ENCODE results near the gene IP6K1.
"Not testable (repeated sequence)": the region's sequence is repeated elsewhere in the genome, so short reads cannot be mapped to it uniquely, and the experiment has no call there.

IP6K1 gene

DNA sequence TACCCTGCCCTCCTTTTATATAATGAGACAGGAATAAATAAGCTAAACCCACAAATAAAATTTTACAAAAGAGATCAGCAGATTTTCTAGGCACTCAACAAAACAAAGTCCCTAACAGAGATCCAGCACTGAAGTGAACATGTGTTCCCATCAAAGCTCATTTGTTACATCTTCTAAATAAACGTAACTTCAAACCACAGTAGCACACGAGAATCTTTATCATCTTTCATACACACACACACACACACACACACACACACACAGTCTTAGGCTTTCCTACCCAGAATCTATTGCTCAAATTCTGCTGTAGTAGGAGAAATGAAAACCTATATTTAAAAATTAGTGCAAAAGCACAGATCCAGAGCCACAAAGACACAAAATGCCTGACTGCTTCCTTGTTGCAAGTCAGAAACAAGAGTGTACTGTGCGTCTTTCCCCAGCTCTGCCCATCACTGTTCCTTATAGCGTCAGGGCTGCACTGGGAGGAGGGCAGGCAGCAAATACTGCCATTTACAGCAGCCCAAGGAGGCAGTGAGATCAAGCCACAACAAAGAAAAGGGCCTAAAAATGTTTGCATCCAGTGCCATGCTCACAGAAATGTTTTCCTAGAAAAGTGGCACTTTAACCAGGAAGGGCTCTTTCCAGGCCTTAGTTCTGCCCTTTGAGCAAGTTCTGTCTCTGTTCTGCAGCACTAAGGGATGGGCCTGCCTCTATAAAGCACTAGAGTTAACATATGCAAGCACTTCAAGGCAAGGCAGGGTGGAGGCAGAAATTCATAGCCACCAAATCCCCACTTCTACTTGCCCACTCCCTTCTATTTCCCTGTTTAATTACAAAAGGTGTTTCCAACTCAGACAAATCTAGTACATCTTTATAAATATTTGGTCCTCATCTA lies 6.0 kb downstream of the IP6K1 start:
- no peaks in the 10 kb centered on the region for H3K9me3 ChIP-seq (ENCODE audit: insufficient read depth, low read length, severe bottlenecking)
- peaks cover 98% of the 10 kb centered on the region for H3K79me2 ChIP-seq (ENCODE audit: insufficient read depth, low read length)
- ATAC-seq (ENCODE audit: insufficient read depth, low read depth) (no peak), DNase-seq (no peak)
- H3K36me3 ChIP-seq (ENCODE audit: insufficient read depth, low read length): peaks cover 54% of the 10 kb centered on the region
- no peak overlapping the region for H3K4me3 ChIP-seq (ENCODE audit: low read depth in 1 of 2, low read length in 2 of 2)
- peak overlapping the region; percentile 10; the same call in 1 of the 2 replicates for H3K4me2 ChIP-seq (ENCODE audit: insufficient read depth, low read length)
- no peak overlapping the region for H2AFZ ChIP-seq (ENCODE audit: low read depth, low read length)
- H3K4me1 ChIP-seq (ENCODE audit: insufficient read depth, low read length): peaks cover 34% of the 10 kb centered on the region
- TF ChIP-seq, protein P1, sequence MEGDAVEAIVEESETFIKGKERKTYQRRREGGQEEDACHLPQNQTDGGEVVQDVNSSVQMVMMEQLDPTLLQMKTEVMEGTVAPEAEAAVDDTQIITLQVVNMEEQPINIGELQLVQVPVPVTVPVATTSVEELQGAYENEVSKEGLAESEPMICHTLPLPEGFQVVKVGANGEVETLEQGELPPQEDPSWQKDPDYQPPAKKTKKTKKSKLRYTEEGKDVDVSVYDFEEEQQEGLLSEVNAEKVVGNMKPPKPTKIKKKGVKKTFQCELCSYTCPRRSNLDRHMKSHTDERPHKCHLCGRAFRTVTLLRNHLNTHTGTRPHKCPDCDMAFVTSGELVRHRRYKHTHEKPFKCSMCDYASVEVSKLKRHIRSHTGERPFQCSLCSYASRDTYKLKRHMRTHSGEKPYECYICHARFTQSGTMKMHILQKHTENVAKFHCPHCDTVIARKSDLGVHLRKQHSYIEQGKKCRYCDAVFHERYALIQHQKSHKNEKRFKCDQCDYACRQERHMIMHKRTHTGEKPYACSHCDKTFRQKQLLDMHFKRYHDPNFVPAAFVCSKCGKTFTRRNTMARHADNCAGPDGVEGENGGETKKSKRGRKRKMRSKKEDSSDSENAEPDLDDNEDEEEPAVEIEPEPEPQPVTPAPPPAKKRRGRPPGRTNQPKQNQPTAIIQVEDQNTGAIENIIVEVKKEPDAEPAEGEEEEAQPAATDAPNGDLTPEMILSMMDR (IDR thresholded peaks at IDR 0.05; ENCODE audit: borderline replicate concordance, extremely low read depth, low read length, poor library complexity, severe bottlenecking): no peak
- TF ChIP-seq EZH2 (IDR thresholded peaks at IDR 0.05; ENCODE audit: borderline replicate concordance, low read depth, low read length, severe bottlenecking): no peak
- H3K27ac ChIP-seq (ENCODE audit: low read length): no peak overlapping the region
- H4K20me1 ChIP-seq (ENCODE audit: insufficient read depth, low read length): peaks cover 33% of the 10 kb centered on the region
- no peak overlapping the region for H3K9ac ChIP-seq (ENCODE audit: low read depth, low read length)
- H3K27me3 ChIP-seq (ENCODE audit: insufficient read depth, low read length, poor library complexity): no peaks in the 10 kb centered on the region

DNA sequence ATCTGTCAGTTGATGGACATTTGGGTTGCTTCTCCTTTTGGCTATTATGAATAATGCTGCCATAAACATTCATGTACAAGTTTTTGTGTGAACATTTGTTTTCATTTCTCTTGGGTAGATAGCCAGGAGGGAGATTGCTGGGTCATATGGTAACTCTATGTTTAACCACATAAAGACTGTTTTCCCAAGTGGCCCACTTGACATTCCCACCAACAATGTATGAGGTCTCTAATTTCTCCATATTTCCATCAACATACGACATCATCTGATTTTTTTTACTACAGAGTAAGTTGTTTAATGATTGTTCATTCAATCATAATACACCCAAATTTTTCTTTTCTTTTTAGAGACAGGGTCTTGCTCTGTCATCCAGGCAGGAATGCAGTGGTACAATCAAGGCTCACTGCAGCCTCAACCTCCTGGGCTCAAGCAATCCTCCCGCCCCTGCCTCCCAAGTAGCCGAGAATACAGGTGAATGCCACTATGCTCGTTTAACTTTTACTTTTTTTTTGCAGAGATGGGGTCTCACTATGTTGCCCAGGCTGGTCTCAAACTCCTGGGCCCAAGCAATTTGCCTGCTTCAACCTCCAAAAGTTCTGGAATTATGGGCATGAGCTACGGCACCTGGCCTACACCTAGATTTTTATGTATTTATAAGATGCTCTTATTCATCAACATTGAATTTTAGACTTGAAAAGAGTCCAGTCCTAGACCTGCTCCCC lies 6.8 kb downstream of the IP6K1 start:
- Histone ChIP-seq H3K4me1 (ENCODE audit: insufficient read depth, low read length) (peaks cover 26% of the 10 kb centered on the region), H3K9me3 (ENCODE audit: insufficient read depth, low read length, severe bottlenecking) (no peaks in the 10 kb centered on the region), H2AFZ (ENCODE audit: low read depth, low read length) (no peak overlapping the region), H3K27ac (ENCODE audit: low read length) (no peak overlapping the region), H3K4me3 (ENCODE audit: low read depth in 1 of 2, low read length in 2 of 2) (no peak overlapping the region), H4K20me1 (ENCODE audit: insufficient read depth, low read length) (peaks cover 38% of the 10 kb centered on the region), H3K4me2 (ENCODE audit: insufficient read depth, low read length) (no peak overlapping the region), H3K79me2 (ENCODE audit: insufficient read depth, low read length) (peaks cover 98% of the 10 kb centered on the region), H3K9ac (ENCODE audit: low read depth, low read length) (no peak overlapping the region), H3K36me3 (ENCODE audit: insufficient read depth, low read length) (peaks cover 52% of the 10 kb centered on the region), H3K27me3 (ENCODE audit: insufficient read depth, low read length, poor library complexity) (no peaks in the 10 kb centered on the region)
- ATAC-seq (ENCODE audit: insufficient read depth, low read depth) (no peak), DNase-seq (no peak)
- no peak for TF ChIP-seq EZH2 (IDR thresholded peaks at IDR 0.05; ENCODE audit: borderline replicate concordance, low read depth, low read length, severe bottlenecking)
- TF ChIP-seq, protein P1 (IDR thresholded peaks at IDR 0.05; ENCODE audit: borderline replicate concordance, extremely low read depth, low read length, poor library complexity, severe bottlenecking): no peak

DNA sequence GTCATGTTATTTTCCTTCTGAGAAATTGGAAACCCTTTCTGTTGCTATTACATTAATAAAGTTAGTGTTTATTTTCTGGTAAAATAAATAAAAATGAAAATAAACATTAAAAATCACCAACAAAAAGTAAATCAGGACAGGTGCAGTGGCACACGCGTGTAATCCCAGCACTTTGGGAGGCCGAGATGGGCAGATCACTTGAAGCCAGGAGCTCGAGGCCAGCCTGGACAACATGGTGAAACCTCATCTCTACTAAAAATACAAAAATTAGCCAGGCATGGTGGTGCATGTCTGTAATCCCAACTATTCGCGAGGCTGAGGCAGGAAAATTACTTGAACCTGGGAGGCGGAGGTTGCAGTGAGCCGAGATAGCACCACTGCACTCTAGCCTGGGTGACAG lies 10.2 kb downstream of the IP6K1 start:
- not testable (repeated sequence) for H3K4me2 ChIP-seq (ENCODE audit: insufficient read depth, low read length); H3K9ac ChIP-seq (ENCODE audit: low read depth, low read length); H3K4me1 ChIP-seq (ENCODE audit: insufficient read depth, low read length); H3K4me3 ChIP-seq (ENCODE audit: low read depth in 1 of 2, low read length in 2 of 2); DNase-seq; H3K27ac ChIP-seq (ENCODE audit: low read length); H2AFZ ChIP-seq (ENCODE audit: low read depth, low read length); H3K27me3 ChIP-seq (ENCODE audit: insufficient read depth, low read length, poor library complexity); ATAC-seq (ENCODE audit: insufficient read depth, low read depth); H3K9me3 ChIP-seq (ENCODE audit: insufficient read depth, low read length, severe bottlenecking)
- Histone ChIP-seq H3K36me3 (ENCODE audit: insufficient read depth, low read length) (peaks cover 38% of the 10 kb centered on the region), H3K79me2 (ENCODE audit: insufficient read depth, low read length) (peaks cover 94% of the 10 kb centered on the region), H4K20me1 (ENCODE audit: insufficient read depth, low read length) (peaks cover 52% of the 10 kb centered on the region)

DNA sequence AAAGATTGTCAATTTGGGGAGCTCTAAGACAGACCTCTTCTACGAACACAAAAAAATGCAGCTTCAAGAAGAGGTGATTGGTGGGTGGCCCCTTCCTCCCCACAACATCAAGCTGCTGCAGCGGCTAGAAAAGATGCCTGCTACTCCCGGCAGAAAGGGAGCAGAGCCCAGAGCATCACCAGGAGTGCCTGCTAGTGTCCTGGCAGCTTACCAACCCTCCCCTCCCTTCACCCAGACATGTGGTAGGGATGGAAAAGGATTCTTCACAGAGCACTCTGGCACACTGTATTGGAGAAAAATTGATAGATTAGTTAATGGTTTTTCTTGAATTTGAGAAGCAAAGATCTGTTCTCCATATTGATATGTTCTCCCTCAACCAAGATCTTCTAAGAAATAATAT lies 10.8 kb downstream of the IP6K1 start:
- H2AFZ ChIP-seq (ENCODE audit: low read depth, low read length): no peak overlapping the region
- H3K36me3 ChIP-seq (ENCODE audit: insufficient read depth, low read length): peaks cover 38% of the 10 kb centered on the region
- TF ChIP-seq EZH2 (IDR thresholded peaks at IDR 0.05; ENCODE audit: borderline replicate concordance, low read depth, low read length, severe bottlenecking): no peak
- TF ChIP-seq, protein P1 (IDR thresholded peaks at IDR 0.05; ENCODE audit: borderline replicate concordance, extremely low read depth, low read length, poor library complexity, severe bottlenecking): no peak
- DNase-seq: no peak
- no peaks in the 10 kb centered on the region for H3K27me3 ChIP-seq (ENCODE audit: insufficient read depth, low read length, poor library complexity)
- no peak for ATAC-seq (ENCODE audit: insufficient read depth, low read depth)
- H3K4me2 ChIP-seq (ENCODE audit: insufficient read depth, low read length): no peak overlapping the region
- no peak overlapping the region for H3K9ac ChIP-seq (ENCODE audit: low read depth, low read length)
- no peak overlapping the region for H3K4me3 ChIP-seq (ENCODE audit: low read depth in 1 of 2, low read length in 2 of 2)
- 0 out of 2 replicates have a peak, but pooled peaks cover 3% of the 10 kb centered on the region for H3K4me1 ChIP-seq (ENCODE audit: insufficient read depth, low read length)
- H4K20me1 ChIP-seq (ENCODE audit: insufficient read depth, low read length): peaks cover 53% of the 10 kb centered on the region
- H3K79me2 ChIP-seq (ENCODE audit: insufficient read depth, low read length): peaks cover 95% of the 10 kb centered on the region
- no peaks in the 10 kb centered on the region for H3K9me3 ChIP-seq (ENCODE audit: insufficient read depth, low read length, severe bottlenecking)
- H3K27ac ChIP-seq (ENCODE audit: low read length): no peak overlapping the region
